ENCODE measurements around the gene TFB2M. TPM values are rescaled to one million over a fixed set of nuclear protein-coding genes. Genes with fewer than 3 reads are reported as not detected.

Gene TFB2M
- total RNA-seq, 1 experiment from 2014 or later: 52.0 TPM

DNA sequence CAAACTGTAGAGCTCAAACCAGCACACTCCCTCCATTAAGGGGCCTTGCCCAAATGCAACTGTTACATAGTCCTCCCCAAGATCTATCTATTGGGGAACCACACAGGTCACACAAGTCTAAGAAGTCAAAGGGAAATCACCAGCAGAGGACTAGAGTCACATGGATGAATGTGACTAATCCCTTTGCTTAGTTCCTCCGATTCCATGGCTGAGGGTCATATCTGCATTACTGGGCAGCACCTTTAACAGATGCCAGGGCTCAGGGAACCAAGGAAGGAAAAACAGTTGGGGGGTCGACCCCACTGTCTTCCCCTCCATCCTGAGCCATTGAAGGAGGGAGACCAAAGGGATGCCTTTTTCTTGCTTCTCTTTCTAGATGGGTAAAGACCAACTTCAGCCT, 35.6 kb downstream of the TFB2M start:
- ChIA-PET CTCF (interaction anchor here (0.6 to 1.4 kb wide), 5 partner anchors 10 to 1152 kb away, joined by 3 to 6 read pairs (median 4); partner anchors contain the start of genes CNST and TFB2M), POLR2A (no interaction called here)
- intact Hi-C loops (cut with micrococcal nuclease): no loop called here
- no TSS peak for BruUV-seq (replicated peaks)
- Mint-ChIP-seq H3K9me3 (ENCODE audit: unreplicated experiment) (peaks cover 9% of the 10 kb centered on the region), H3K27me3 (ENCODE audit: insufficient read depth, unreplicated experiment) (no peaks in the 10 kb centered on the region), H3K4me1 (ENCODE audit: insufficient read depth, unreplicated experiment) (peaks cover 17% of the 10 kb centered on the region), H3K27ac (ENCODE audit: low read depth, unreplicated experiment) (no peak overlapping the region), H3K4me3 (ENCODE audit: unreplicated experiment) (no peak overlapping the region), H3K36me3 (ENCODE audit: insufficient read depth, unreplicated experiment) (peaks cover 5% of the 10 kb centered on the region)
- TF ChIP-seq, protein P1, sequence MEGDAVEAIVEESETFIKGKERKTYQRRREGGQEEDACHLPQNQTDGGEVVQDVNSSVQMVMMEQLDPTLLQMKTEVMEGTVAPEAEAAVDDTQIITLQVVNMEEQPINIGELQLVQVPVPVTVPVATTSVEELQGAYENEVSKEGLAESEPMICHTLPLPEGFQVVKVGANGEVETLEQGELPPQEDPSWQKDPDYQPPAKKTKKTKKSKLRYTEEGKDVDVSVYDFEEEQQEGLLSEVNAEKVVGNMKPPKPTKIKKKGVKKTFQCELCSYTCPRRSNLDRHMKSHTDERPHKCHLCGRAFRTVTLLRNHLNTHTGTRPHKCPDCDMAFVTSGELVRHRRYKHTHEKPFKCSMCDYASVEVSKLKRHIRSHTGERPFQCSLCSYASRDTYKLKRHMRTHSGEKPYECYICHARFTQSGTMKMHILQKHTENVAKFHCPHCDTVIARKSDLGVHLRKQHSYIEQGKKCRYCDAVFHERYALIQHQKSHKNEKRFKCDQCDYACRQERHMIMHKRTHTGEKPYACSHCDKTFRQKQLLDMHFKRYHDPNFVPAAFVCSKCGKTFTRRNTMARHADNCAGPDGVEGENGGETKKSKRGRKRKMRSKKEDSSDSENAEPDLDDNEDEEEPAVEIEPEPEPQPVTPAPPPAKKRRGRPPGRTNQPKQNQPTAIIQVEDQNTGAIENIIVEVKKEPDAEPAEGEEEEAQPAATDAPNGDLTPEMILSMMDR (IDR thresholded peaks at IDR 0.05; ENCODE audit: unreplicated experiment): no peak
- no peak for DNase-seq (ENCODE audit: unreplicated experiment)

DNA sequence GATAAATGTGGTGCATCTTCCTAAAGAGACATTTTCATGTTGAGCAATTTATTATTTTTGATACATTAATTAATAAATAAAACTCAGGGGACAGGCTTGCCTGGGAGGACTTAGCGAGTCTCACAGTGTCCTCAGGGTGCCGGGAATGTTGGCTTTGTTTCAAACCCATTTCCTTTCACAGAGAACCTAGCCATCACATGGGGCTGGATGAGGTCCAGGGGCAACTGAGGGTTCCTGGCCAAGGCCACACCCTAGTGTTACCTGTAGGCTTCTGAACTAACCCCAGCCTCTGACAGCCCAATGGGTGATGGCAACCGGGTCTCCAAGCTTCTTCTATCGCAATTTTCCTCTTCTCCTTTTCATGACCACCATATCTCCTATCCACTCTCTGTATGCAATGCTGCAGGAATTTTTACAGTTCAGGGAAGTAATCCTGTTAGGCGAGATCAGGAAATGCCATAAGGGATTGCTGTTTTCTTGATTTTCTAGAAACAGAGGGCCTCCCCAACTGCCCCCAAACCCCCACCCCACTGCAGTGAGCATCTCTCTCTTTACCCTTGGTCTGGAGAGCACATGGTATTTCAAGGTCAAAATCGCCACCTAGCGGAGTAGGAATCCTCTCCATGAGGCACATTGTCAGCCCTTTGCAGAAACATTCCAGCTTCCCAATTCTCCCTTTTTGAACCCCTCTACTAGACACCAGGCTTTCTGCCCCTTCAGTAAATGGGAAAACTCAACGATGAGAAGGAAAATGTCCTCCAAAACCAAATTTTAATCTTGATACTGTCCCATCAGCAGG, 36.9 kb downstream of the TFB2M start:
- Mint-ChIP-seq H3K4me1 (ENCODE audit: insufficient read depth, unreplicated experiment) (peaks cover 17% of the 10 kb centered on the region), H3K36me3 (ENCODE audit: insufficient read depth, unreplicated experiment) (peaks cover 5% of the 10 kb centered on the region)
- intact Hi-C loops (cut with micrococcal nuclease): loop anchor here (2.0 kb wide), 1 partner anchor 32 kb away; no protein-coding TSS in a partner anchor

DNA sequence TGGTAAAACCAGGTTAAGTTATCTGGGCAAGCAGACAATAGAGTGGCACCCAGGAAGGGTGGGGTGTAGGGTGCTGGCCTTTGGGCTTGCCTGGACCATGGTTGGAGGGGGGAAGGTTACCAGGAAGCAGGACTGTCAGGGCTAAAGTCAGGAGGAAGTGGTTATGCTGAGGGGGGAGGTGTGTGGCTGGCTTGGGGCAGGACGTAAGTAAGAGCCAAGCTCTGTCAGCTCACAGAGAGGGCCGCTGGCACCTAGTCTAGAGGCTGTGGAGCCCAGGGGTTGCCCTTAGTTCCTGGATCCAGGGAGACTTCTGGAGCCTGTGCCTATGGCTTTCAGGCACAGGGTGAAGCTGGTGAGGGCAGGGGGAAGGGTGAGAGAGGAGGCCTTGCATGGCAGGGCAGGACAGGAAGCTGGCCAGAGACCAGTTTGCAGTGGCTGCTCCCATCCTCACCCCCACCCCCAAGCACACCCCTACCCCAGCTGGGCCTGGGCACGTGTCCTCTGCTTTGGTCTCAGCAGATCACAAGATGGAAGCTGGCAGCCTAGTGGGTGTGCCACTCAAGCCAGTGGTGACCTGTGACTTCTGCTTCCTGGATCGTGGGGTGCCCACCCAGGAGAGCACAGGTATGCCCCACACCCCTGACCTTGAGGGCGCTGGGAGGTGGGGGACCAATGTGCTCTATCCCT, 38.5 kb downstream of the TFB2M start:
- intact Hi-C loops (cut with micrococcal nuclease): loop anchor here (2.0 kb wide), 1 partner anchor 31 kb away; no protein-coding TSS in a partner anchor
- no peak overlapping the region for H3K27ac Mint-ChIP-seq (ENCODE audit: low read depth, unreplicated experiment)

More for the DNA sequence above, 36.9 kb downstream of the TFB2M start:
- DNase-seq (ENCODE audit: unreplicated experiment): peak; percentile 81
- no peak overlapping the region for H3K27ac Mint-ChIP-seq (ENCODE audit: low read depth, unreplicated experiment)
- no peak overlapping the region for H3K4me3 Mint-ChIP-seq (ENCODE audit: unreplicated experiment)
- H3K27me3 Mint-ChIP-seq (ENCODE audit: insufficient read depth, unreplicated experiment): no peaks in the 10 kb centered on the region
- TF ChIP-seq, protein P1 (IDR thresholded peaks at IDR 0.05; ENCODE audit: unreplicated experiment): no peak
- BruUV-seq (replicated peaks): no TSS peak
- ChIA-PET POLR2A (no interaction called here), CTCF (interaction anchor here (1.0 kb wide), 2 partner anchors 22 to 705 kb away, joined by 3 to 5 read pairs; partner anchors contain the start of gene SMYD3)
- peaks cover 9% of the 10 kb centered on the region for H3K9me3 Mint-ChIP-seq (ENCODE audit: unreplicated experiment)

More for the DNA sequence above, 38.5 kb downstream of the TFB2M start:
- Mint-ChIP-seq H3K4me3 (ENCODE audit: unreplicated experiment) (no peak overlapping the region), H3K27me3 (ENCODE audit: insufficient read depth, unreplicated experiment) (no peaks in the 10 kb centered on the region), H3K4me1 (ENCODE audit: insufficient read depth, unreplicated experiment) (peaks cover 17% of the 10 kb centered on the region), H3K9me3 (ENCODE audit: unreplicated experiment) (peaks cover 9% of the 10 kb centered on the region), H3K36me3 (ENCODE audit: insufficient read depth, unreplicated experiment) (peaks cover 5% of the 10 kb centered on the region)
- CTCF ChIA-PET: interaction anchor here (0.6 to 1.8 kb wide), 6 partner anchors 20 to 1554 kb away, joined by 3 to 6 read pairs (median 4); partner anchors contain the start of gene SMYD3
- BruUV-seq (replicated peaks): no TSS peak
- TF ChIP-seq, protein P1 (IDR thresholded peaks at IDR 0.05; ENCODE audit: unreplicated experiment): no peak
- no peak for DNase-seq (ENCODE audit: unreplicated experiment)
- POLR2A ChIA-PET: no interaction called here

All from MCF 10A (cell line).